Measurements from ENCODE around the gene AARS1.

GRCh38 chr16:70251629-70252354, 37.5 kb downstream of the AARS1 start, which contains the start of gene EXOSC6:
- peak; percentile 64; the same call in 1 of the 2 replicates for TF ChIP-seq ZNF121 (tag by site-specific recombination; IDR thresholded peaks at IDR 0.05)
- TF ChIP-seq, protein P1, sequence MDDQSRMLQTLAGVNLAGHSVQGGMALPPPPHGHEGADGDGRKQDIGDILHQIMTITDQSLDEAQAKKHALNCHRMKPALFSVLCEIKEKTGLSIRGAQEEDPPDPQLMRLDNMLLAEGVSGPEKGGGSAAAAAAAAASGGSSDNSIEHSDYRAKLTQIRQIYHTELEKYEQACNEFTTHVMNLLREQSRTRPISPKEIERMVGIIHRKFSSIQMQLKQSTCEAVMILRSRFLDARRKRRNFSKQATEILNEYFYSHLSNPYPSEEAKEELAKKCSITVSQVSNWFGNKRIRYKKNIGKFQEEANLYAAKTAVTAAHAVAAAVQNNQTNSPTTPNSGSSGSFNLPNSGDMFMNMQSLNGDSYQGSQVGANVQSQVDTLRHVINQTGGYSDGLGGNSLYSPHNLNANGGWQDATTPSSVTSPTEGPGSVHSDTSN (CRISPR knock-in tag; IDR thresholded peaks at IDR 0.05), result no peak
- TF ChIP-seq PRDM6 (tag by site-specific recombination; IDR thresholded peaks at IDR 0.05), result no peak
- TF ChIP-seq, protein P2, sequence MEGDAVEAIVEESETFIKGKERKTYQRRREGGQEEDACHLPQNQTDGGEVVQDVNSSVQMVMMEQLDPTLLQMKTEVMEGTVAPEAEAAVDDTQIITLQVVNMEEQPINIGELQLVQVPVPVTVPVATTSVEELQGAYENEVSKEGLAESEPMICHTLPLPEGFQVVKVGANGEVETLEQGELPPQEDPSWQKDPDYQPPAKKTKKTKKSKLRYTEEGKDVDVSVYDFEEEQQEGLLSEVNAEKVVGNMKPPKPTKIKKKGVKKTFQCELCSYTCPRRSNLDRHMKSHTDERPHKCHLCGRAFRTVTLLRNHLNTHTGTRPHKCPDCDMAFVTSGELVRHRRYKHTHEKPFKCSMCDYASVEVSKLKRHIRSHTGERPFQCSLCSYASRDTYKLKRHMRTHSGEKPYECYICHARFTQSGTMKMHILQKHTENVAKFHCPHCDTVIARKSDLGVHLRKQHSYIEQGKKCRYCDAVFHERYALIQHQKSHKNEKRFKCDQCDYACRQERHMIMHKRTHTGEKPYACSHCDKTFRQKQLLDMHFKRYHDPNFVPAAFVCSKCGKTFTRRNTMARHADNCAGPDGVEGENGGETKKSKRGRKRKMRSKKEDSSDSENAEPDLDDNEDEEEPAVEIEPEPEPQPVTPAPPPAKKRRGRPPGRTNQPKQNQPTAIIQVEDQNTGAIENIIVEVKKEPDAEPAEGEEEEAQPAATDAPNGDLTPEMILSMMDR (tag by site-specific recombination; IDR thresholded peaks at IDR 0.05), result peak; percentile 98
- TF ChIP-seq, protein P3, sequence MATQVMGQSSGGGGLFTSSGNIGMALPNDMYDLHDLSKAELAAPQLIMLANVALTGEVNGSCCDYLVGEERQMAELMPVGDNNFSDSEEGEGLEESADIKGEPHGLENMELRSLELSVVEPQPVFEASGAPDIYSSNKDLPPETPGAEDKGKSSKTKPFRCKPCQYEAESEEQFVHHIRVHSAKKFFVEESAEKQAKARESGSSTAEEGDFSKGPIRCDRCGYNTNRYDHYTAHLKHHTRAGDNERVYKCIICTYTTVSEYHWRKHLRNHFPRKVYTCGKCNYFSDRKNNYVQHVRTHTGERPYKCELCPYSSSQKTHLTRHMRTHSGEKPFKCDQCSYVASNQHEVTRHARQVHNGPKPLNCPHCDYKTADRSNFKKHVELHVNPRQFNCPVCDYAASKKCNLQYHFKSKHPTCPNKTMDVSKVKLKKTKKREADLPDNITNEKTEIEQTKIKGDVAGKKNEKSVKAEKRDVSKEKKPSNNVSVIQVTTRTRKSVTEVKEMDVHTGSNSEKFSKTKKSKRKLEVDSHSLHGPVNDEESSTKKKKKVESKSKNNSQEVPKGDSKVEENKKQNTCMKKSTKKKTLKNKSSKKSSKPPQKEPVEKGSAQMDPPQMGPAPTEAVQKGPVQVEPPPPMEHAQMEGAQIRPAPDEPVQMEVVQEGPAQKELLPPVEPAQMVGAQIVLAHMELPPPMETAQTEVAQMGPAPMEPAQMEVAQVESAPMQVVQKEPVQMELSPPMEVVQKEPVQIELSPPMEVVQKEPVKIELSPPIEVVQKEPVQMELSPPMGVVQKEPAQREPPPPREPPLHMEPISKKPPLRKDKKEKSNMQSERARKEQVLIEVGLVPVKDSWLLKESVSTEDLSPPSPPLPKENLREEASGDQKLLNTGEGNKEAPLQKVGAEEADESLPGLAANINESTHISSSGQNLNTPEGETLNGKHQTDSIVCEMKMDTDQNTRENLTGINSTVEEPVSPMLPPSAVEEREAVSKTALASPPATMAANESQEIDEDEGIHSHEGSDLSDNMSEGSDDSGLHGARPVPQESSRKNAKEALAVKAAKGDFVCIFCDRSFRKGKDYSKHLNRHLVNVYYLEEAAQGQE (tag by site-specific recombination; IDR thresholded peaks at IDR 0.05), result no peak
- TF ChIP-seq ZBTB21 (tag by site-specific recombination; IDR thresholded peaks at IDR 0.05), result no peak
- no peak for TF ChIP-seq ZNF138 (tag by site-specific recombination; IDR thresholded peaks at IDR 0.05; ENCODE audit: borderline replicate concordance)
- no peak for TF ChIP-seq ZNF510 (tag by site-specific recombination; IDR thresholded peaks at IDR 0.05; ENCODE audit: insufficient replicate concordance)
- TF ChIP-seq, protein P4, sequence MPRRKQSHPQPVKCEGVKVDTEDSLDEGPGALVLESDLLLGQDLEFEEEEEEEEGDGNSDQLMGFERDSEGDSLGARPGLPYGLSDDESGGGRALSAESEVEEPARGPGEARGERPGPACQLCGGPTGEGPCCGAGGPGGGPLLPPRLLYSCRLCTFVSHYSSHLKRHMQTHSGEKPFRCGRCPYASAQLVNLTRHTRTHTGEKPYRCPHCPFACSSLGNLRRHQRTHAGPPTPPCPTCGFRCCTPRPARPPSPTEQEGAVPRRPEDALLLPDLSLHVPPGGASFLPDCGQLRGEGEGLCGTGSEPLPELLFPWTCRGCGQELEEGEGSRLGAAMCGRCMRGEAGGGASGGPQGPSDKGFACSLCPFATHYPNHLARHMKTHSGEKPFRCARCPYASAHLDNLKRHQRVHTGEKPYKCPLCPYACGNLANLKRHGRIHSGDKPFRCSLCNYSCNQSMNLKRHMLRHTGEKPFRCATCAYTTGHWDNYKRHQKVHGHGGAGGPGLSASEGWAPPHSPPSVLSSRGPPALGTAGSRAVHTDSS (tag by site-specific recombination; IDR thresholded peaks at IDR 0.05), result peak; percentile 42

Measured in HEK293 (cell line).